Measurements from ENCODE around the gene DNMT3A. TPM values are rescaled to one million over a fixed set of nuclear protein-coding genes. Genes with fewer than 3 reads are reported as not detected.

DNMT3A gene
- total RNA-seq, 1 donor from 2014 or later, result 58.1 TPM

- Histone ChIP-seq H3K4me2 (ENCODE audit: low read length) (no peak overlapping the region), H4K20me1 (ENCODE audit: insufficient read depth, low read length) (no peaks in the 10 kb centered on the region), H3K36me3 (ENCODE audit: insufficient read depth, low read length) (no peaks in the 10 kb centered on the region), H3K79me2 (ENCODE audit: insufficient read depth, low read length) (no peaks in the 10 kb centered on the region), H3K4me1 (ENCODE audit: insufficient read depth, low read length) (no peaks in the 10 kb centered on the region), H3K9ac (ENCODE audit: low read length) (no peak overlapping the region), H3K4me3 (ENCODE audit: insufficient read depth, low read depth, low read length) (no peak overlapping the region), H3K27me3 (ENCODE audit: insufficient read depth, low read length) (no peaks in the 10 kb centered on the region), H3K9me3 (ENCODE audit: insufficient read depth, low read depth, low read length) (no peaks in the 10 kb centered on the region), H2AFZ (ENCODE audit: low read depth, low read length) (no peak overlapping the region), H3K27ac (ENCODE audit: low read depth, low read length) (no peak overlapping the region)
- TF ChIP-seq EZH2 (IDR thresholded peaks at IDR 0.05; ENCODE audit: insufficient read depth, low read length), result no peak
- no peak for TF ChIP-seq CTCF (IDR thresholded peaks at IDR 0.05; ENCODE audit: insufficient read depth, low read depth, low read length)
- no peaks in the 10 kb centered on the region for H3K9me3 Mint-ChIP-seq (ENCODE audit: unreplicated experiment)
- H3K27me3 Mint-ChIP-seq (ENCODE audit: low read depth, unreplicated experiment), result peaks cover 3% of the 10 kb centered on the region
- no peak overlapping the region for H3K4me3 Mint-ChIP-seq (ENCODE audit: unreplicated experiment)
- no peaks in the 10 kb centered on the region for H3K36me3 Mint-ChIP-seq (ENCODE audit: low read depth, unreplicated experiment)
- no peaks in the 10 kb centered on the region for H3K4me1 Mint-ChIP-seq (ENCODE audit: low read depth, unreplicated experiment)
- no peak overlapping the region for H3K27ac Mint-ChIP-seq (ENCODE audit: unreplicated experiment)
- DNase-seq (ENCODE audit: low read depth) (no peak), FAIRE-seq (no peak)
These were observed 134.6 kb downstream of the DNMT3A start for GRCh38 chr2:25207078-25207545.

- no peak overlapping the region for H3K27ac Mint-ChIP-seq (ENCODE audit: unreplicated experiment)
- H4K20me1 ChIP-seq (ENCODE audit: insufficient read depth, low read length), result no peaks in the 10 kb centered on the region
- no peaks in the 10 kb centered on the region for H3K9me3 ChIP-seq (ENCODE audit: insufficient read depth, low read depth, low read length)
- H3K36me3 Mint-ChIP-seq (ENCODE audit: low read depth, unreplicated experiment), result no peaks in the 10 kb centered on the region
- peaks cover 3% of the 10 kb centered on the region for H3K27me3 Mint-ChIP-seq (ENCODE audit: low read depth, unreplicated experiment)
- FAIRE-seq (no peak), DNase-seq (ENCODE audit: low read depth) (no peak)
- no peak for TF ChIP-seq CTCF (IDR thresholded peaks at IDR 0.05; ENCODE audit: insufficient read depth, low read depth, low read length)
- TF ChIP-seq EZH2 (IDR thresholded peaks at IDR 0.05; ENCODE audit: insufficient read depth, low read length), result no peak
- H3K27me3 ChIP-seq (ENCODE audit: insufficient read depth, low read length), result no peaks in the 10 kb centered on the region
- H3K36me3 ChIP-seq (ENCODE audit: insufficient read depth, low read length), result no peaks in the 10 kb centered on the region
- H3K4me3 ChIP-seq (ENCODE audit: insufficient read depth, low read depth, low read length), result peak overlapping the region; percentile 49
- H2AFZ ChIP-seq (ENCODE audit: low read depth, low read length), result peak overlapping the region; percentile 81
- H3K4me1 ChIP-seq (ENCODE audit: insufficient read depth, low read length), result no peaks in the 10 kb centered on the region
- no peaks in the 10 kb centered on the region for H3K79me2 ChIP-seq (ENCODE audit: insufficient read depth, low read length)
- no peak overlapping the region for H3K27ac ChIP-seq (ENCODE audit: low read depth, low read length)
- H3K9ac ChIP-seq (ENCODE audit: low read length), result peak overlapping the region; percentile 48
- H3K4me1 Mint-ChIP-seq (ENCODE audit: low read depth, unreplicated experiment), result no peaks in the 10 kb centered on the region
- H3K4me3 Mint-ChIP-seq (ENCODE audit: unreplicated experiment), result no peak overlapping the region
- H3K4me2 ChIP-seq (ENCODE audit: low read length), result peak overlapping the region; percentile 79
- H3K9me3 Mint-ChIP-seq (ENCODE audit: unreplicated experiment), result no peaks in the 10 kb centered on the region
These were observed 137.4 kb downstream of the DNMT3A start for GRCh38 chr2:25204190-25204838.

- Histone ChIP-seq H3K4me1 (ENCODE audit: insufficient read depth, low read length) (no peaks in the 10 kb centered on the region), H3K27ac (ENCODE audit: low read depth, low read length) (no peak overlapping the region), H3K9me3 (ENCODE audit: insufficient read depth, low read depth, low read length) (no peaks in the 10 kb centered on the region), H3K9ac (ENCODE audit: low read length) (no peak overlapping the region), H3K36me3 (ENCODE audit: insufficient read depth, low read length) (no peaks in the 10 kb centered on the region), H3K27me3 (ENCODE audit: insufficient read depth, low read length) (no peaks in the 10 kb centered on the region), H3K79me2 (ENCODE audit: insufficient read depth, low read length) (no peaks in the 10 kb centered on the region), H3K4me3 (ENCODE audit: insufficient read depth, low read depth, low read length) (no peak overlapping the region), H3K4me2 (ENCODE audit: low read length) (no peak overlapping the region), H2AFZ (ENCODE audit: low read depth, low read length) (no peak overlapping the region), H4K20me1 (ENCODE audit: insufficient read depth, low read length) (no peaks in the 10 kb centered on the region)
- no peak overlapping the region for H3K27ac Mint-ChIP-seq (ENCODE audit: unreplicated experiment)
- no peaks in the 10 kb centered on the region for H3K36me3 Mint-ChIP-seq (ENCODE audit: low read depth, unreplicated experiment)
- H3K4me1 Mint-ChIP-seq (ENCODE audit: low read depth, unreplicated experiment), result peaks cover 10% of the 10 kb centered on the region
- H3K27me3 Mint-ChIP-seq (ENCODE audit: low read depth, unreplicated experiment), result peaks cover 3% of the 10 kb centered on the region
- FAIRE-seq, result no peak
- no peaks in the 10 kb centered on the region for H3K9me3 Mint-ChIP-seq (ENCODE audit: unreplicated experiment)
- H3K4me3 Mint-ChIP-seq (ENCODE audit: unreplicated experiment), result no peak overlapping the region
- no peak for TF ChIP-seq EZH2 (IDR thresholded peaks at IDR 0.05; ENCODE audit: insufficient read depth, low read length)
- no peak for TF ChIP-seq CTCF (IDR thresholded peaks at IDR 0.05; ENCODE audit: insufficient read depth, low read depth, low read length)
- DNase-seq (ENCODE audit: low read depth), result no peak
These were observed 139.4 kb downstream of the DNMT3A start for GRCh38 chr2:25202275-25202674.
